SK-MEL-5 (cell line): Measurements from ENCODE around the gene AVL9. TPM values are rescaled to one million over a fixed set of nuclear protein-coding genes. Genes with fewer than 3 reads are reported as not detected.
"Not testable (repeated sequence)": the region's sequence is repeated elsewhere in the genome, so short reads cannot be mapped to it uniquely, and the experiment has no call there.

Source experiments
- DNase-seq: peaks from one replicate; pipeline ENCODE4 v3.0.0-alpha.2; 2016; ENCODE audit warnings: low read depth, low spot score
- in situ Hi-C: cut with HindIII; loops from 2 replicates; pipeline ENCODE4 v1.10.0; 2016; ENCODE audit warnings: low sequenced_read_pairs, high pct_unique_total_duplicates, low pct_unique_long_range_greater_than_20kb
- polyA plus RNA-seq, 2 experiments: library from polyadenylated mRNA; depleted of rRNA; stranded (reverse); fragments of >200 nt; gene quantifications; 2 replicates each; pipeline ENCODE4 v1.2.3, GENCODE V29; 2015
- total RNA-seq: library from RNA; depleted of rRNA; stranded (reverse); fragments of >200 nt; shearing (Covaris generic); gene quantifications from 2 replicates; pipeline ENCODE4 v1.2.3, GENCODE V29; 2014; rRNA removed

The AVL9 gene
- 59.8 and 101 TPM in 2 replicates for total RNA-seq
- 36.2 and 55.9 TPM in 2 replicates for polyA plus RNA-seq (2015; cell fraction: cytosol; rRNA removed)
- polyA plus RNA-seq (2015; cell fraction: nucleus; rRNA removed) = 47.4 and 54.6 TPM in 2 replicates

DNA sequence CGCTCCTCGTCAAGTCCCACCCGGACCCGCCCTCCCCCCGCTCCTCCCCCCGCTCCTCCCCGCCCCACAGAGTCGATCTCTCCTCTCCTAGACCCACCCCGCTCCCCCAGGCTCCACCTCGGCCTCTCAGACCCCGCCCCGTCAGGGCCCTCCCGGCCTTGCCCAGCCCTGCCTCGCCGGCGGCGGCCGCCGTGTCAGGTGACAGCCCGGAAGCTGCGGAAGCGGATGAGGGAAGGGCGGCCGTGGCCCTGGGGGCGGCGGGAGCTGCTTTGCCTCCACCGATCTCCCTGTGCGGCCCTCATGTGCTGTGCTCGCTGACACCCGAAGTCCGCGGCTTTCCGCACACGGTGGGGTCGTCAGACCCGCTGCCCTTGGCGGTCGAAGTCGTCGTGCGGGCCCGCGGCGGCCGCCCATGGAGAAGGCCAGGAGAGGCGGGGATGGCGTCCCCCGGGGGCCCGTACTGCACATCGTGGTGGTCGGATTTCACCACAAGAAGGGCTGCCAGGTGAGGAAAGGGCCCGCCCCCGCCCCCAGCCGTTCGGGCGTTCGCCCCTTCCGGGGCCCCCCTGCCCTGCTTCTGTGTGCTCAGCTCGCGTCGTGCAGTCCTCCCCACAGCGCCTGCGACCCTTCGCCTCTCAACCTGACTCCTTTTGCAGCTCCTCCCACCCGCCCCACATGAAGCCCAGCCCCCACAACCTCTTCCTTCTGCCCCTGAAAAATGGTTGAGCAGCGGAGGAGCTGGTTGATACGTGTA lies at the start of gene AVL9:
Gene AVL9 (plus strand): TSS at position 192 of the 754 bp plus-strand sequence. CDS start 221 bp downstream, at position 413.
- in situ Hi-C loops = no loop called here
- peak; percentile 98 for DNase-seq

DNA sequence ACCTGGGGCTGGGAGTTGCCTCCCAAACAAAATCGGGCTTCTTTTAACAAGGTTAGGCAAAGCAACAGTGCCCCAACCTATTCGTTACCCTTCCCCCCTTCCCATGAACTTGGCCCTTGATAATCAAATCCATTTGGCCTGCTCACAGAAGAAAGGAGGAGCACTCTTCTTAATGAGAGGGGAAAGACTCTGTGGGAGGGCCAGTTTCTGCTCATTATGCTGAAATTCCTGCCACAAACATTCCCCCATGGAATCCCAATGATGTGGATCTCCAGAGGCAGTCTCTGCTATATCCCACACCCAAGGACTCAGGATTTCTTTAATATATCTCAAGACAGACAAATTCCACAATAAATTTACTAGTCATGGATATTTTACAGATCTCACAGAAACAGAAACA lies 48.1 kb upstream of the AVL9 start:
- no peak for DNase-seq
- in situ Hi-C loops = no loop called here

DNA sequence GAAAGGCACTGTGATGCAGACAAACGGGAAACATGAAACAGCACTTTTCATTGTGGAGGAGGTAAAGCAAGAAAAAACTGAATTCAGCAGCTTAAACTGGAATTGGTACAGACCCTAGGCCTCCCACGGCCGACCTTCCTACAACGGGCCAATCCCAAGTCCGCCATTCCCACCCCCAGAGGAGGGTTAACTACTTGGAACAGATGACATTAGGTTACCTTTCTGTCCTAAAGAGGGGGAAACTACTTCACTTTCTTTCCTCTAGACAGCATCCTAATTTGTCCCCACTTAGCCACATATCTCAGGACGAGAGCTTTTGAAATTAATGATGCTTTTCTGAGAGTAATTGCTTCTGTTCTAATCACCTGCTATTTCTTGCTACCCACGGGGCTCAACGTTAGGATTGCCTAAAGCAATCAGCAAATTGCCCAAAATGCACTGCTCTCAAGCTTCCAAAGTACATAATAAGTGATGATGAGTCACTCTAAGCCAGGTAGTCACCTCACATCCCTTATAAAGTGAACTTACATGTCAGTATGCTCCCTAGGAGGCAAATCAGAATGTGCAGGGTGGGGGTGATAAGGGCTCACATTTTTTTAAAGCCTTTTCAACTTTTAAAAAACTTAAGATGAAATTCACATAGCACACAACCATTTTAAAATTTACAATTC lies 41.8 kb upstream of the AVL9 start:
- DNase-seq = no peak
- in situ Hi-C loops = no loop called here

DNA sequence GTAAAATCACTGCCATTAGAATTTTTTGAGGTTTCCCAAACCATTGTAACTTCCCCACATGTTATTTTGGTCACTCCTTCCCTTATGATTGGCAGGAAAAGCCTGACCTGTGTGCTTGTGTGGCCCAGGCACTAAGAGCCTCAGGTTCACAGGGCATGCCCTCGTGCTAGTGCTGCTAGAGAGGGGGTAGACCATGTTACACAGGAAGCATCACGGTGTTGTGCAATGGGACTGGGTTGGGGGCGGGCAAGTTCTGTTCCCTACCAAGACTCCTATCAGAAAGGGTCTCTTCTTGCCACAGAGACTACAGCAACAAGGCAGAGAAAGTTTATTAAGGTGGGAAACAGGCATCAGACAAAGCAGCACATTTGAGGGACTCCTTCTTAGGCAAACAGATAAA lies 37.3 kb upstream of the AVL9 start:
- no peak for DNase-seq
- in situ Hi-C loops = no loop called here

GRCh38 chr7:32459788-32460187 lies 35.5 kb upstream of the AVL9 start:
- in situ Hi-C loops = no loop called here
- no peak for DNase-seq

- DNase-seq = no peak
- in situ Hi-C loops = no loop called here
Observed at GRCh38 chr7:32461484-32461883, 33.8 kb upstream of the AVL9 start.

DNA sequence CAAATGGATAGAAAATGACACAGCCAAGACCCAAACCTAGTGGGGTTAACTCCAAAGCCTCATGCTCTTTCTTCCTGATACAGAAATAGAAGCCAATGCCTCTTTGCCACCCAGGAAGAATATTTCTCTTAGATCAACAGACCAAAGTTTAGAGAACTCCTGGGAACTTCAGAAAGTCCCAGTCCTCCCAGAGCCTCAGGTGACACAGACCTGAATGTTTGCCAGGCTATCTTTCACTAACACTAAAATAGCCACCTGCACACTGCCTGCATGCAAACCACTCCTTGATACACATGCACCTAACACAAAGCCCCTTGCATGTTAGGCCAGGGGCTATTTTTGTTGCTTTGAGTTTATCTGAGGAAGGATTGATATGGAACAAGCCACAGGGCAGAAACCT lies 32.8 kb upstream of the AVL9 start:
- no peak for DNase-seq
- in situ Hi-C loops = no loop called here

GRCh38 chr7:32462977-32463376 lies 32.3 kb upstream of the AVL9 start:
- in situ Hi-C loops = no loop called here
- DNase-seq = no peak

GRCh38 chr7:32464641-32465416 lies 30.5 kb upstream of the AVL9 start:
- in situ Hi-C loops = not testable (repeated sequence)

DNA sequence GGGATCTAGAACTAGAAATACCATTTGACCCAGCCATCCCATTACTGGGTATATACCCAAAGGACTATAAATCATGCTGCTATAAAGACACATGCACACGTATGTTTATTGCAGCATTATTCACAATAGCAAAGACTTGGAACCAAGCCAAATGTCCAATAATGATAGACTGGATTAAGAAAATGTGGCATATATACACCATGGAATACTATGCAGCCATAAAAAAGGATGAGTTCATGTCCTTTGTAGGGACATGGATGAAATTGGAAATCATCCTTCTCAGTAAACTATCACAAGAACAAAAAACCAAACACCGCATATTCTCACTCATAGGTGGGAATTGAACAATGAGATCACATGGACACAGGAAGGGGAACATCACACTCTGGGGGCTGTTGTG lies 25.3 kb upstream of the AVL9 start:
- DNase-seq, in situ Hi-C loops: not testable (repeated sequence)

More at GRCh38 chr7:32464641-32465416, 30.5 kb upstream of the AVL9 start:
- not testable (repeated sequence) for DNase-seq

DNA sequence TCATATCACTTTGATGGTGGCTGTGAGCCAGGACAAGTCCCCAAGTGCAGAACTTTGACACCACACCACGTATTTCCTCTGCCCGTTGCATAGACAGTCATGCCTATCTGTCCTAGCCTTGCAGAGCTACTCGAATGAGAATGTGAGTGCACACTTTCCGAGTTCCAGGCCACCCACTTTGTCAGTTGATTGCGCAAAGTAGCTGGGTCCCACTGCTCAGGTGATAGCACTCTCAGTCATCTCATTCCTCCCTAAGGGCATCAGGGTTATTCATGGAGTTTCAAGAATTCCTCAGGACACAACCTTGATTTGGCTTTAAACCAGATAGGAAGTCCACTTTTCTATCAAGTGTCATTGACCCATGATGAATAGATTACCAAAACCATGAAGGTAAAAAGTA lies 24.4 kb upstream of the AVL9 start:
- in situ Hi-C loops = no loop called here
- no peak for DNase-seq

DNA sequence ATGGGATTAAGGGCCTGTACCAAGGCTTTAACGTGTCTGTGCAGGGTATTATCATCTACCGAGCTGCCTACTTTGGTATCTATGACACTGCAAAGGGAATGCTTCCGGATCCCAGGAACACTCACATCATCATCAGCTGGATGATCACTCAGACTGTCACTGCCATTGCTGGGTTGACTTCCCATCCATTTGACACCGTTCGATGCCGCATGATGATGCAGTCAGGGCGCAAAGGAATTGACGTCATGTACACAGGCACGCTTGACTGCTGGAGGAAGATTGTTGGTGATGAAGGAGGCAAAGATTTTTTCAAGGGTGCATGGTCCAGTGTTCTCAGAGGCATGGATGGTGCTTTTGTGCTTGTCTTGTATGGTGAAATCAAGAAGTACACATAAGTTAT lies 23.3 kb upstream of the AVL9 start:
- in situ Hi-C loops = no loop called here
- no peak for DNase-seq

DNA sequence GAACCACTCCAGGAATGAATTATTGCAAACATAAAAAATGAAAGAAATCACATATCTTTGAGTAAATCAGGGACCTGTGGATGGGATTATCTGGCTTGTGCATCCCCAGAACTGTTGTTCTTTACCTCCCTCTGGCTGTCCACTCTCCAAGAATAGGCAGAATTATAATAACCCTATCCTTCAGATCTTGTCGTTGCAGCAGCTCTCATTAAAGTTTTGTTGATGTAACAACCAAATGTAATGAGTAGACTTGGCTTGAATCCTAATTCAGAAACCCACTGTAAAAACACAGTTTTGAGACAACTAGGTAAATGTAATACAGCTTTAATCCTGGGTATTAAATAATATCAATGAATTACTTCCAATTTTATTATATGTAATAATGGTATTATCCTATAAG lies 21.3 kb upstream of the AVL9 start:
- in situ Hi-C loops = no loop called here

DNA sequence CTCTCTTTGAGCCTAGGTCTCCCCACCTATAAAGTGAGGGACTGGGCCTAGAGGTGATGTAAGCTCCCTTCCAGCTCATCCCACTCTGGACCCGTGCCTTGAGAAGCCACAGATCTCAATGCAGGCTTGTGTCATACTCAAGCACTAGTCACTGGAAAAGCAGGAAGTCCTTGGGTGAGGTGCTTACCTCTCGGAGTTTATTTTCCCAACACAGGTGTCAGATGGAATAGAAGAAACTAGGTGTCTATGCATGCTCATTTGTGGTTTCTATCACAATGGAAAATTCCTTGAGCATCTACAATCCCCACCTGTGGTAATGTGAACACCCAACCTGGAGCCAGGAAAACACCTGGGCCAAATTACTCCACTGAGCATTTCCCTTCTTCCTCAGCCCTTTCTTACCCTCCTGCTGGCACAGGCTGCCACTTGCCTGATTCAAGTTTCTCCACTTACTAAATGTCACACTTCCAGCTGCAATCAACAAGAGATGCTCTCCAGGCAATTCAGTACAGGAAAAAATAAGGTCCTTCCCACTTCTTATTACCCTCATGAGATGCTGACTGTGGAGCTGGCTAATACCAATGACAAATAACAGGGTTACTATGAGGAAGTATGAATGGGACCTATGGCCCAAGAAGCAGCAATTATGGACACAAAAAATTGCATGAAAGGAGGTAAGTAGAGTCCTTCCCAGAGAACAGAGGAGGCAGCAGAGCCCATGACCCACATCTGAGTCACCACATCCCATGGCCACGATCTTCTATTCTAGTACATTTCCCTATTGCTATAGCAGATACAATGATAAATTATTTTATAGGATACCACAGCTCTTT lies 18.3 kb upstream of the AVL9 start:
- no peak for DNase-seq
- in situ Hi-C loops = no loop called here

More for the DNA sequence above, 21.3 kb upstream of the AVL9 start:
- no peak for DNase-seq

GRCh38 chr7:32477649-32477980 lies 17.7 kb upstream of the AVL9 start:
- in situ Hi-C loops = no loop called here
- DNase-seq = no peak

DNA sequence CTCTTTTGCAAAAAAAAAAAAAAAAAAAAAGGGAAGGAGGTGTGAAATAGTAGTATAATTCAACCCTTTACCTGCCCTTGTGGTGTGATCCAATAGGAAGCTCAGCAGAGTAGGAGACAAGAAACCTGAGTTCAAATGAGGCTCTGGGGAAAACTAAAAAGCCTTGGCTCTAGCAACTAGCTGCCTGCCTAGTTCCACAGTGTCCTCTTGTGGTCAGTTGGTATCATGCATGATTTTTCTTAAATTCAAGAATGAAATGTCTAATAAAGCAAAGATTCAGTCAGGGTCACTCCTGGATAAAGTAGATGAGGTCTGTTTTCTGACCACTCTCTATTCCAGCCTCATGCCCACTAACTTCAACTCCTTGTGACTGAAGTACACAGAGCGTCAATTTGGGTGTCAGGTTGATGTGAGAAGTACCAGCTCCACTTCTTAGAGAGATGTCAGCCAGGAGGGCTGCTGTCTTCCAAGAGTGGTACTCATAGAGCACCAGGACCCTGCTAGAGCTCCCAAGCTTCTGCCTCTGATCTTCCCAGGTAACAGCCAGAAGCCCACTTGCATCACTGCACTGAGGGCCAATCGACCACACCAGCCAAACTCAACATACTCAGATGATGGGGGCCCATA lies 15.6 kb upstream of the AVL9 start:
- in situ Hi-C loops = no loop called here
- DNase-seq = peak; percentile 81

DNA sequence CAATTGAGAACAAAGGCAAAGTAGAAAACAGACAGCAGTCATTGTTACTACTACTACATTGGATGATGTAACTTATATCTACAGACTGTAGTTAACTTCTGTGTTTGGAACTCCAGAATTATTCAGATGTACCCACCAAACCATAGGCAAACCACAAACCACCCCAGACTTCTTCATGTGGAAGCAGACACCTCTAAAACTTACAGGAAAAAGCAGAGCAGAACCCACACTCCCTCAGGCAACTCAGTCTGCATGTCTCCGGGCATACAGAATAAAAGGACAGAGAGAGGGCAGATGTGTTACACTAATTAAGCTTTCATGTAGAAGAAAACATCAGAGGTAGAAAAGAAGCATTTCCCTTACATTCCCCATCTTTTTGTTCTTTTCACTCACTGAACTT lies 14.1 kb upstream of the AVL9 start:
- DNase-seq = no peak
- in situ Hi-C loops = no loop called here
